ENCODE data around the gene DCDC2.
"Not testable (repeated sequence)": the region's sequence is repeated elsewhere in the genome, so short reads cannot be mapped to it uniquely, and the experiment has no call there.

The DCDC2 gene

GRCh38 chr6:24357336-24358218, at the start of gene DCDC2:
TSS of gene DCDC2 (minus strand) at chr6:24358059. CDS start at chr6:24357750, 309 bp downstream.
- no peak for DNase-seq (ENCODE audit: extremely low spot score)
- POLR2A ChIA-PET, result interaction anchor here (0.6 to 1.5 kb wide), 4 partner anchors 31 to 353 kb away, joined by 3 to 7 read pairs (median 3); no protein-coding TSS in a partner anchor
- no peak for TF ChIP-seq ARNT (IDR thresholded peaks at IDR 0.05)
- CTCF ChIA-PET, result interaction anchor here (0.6 to 1.9 kb wide), 3 partner anchors 11 to 74 kb away, joined by 3 to 5 read pairs (median 3); no protein-coding TSS in a partner anchor

- CTCF ChIA-PET, result no interaction called here
- no peak for TF ChIP-seq FOXK2 (IDR thresholded peaks at IDR 0.05)
- DNase-seq (ENCODE audit: extremely low spot score), result no peak
- POLR2A ChIA-PET, result no interaction called here
Measured at GRCh38 chr6:24405262-24405661, 47.4 kb upstream of the DCDC2 start.

GRCh38 chr6:24403501-24403824, 45.6 kb upstream of the DCDC2 start:
- ChIA-PET CTCF (interaction anchor here (0.6 kb wide), 1 partner anchor 10 kb away, joined by 3 read pairs; no protein-coding TSS in a partner anchor), POLR2A (interaction anchor here (1.0 to 1.2 kb wide), 2 partner anchors 92 to 120 kb away, joined by 3 read pairs; no protein-coding TSS in a partner anchor)
- TF ChIP-seq BHLHE40 (IDR thresholded peaks at IDR 0.05; ENCODE audit: borderline replicate concordance) (no peak), SUZ12 (IDR thresholded peaks at IDR 0.05) (no peak), SP1 (IDR thresholded peaks at IDR 0.05) (no peak), ELF4 (IDR thresholded peaks at IDR 0.05) (no peak), NFRKB (IDR thresholded peaks at IDR 0.05) (no peak), L3MBTL2 (conservative IDR thresholded peaks at IDR 0.05) (no peak), ARNT (IDR thresholded peaks at IDR 0.05) (no peak), FOXA1 (IDR thresholded peaks at IDR 0.05) (no peak), LEF1 (IDR thresholded peaks at IDR 0.05; ENCODE audit: borderline replicate concordance) (no peak), HDGF (IDR thresholded peaks at IDR 0.05; ENCODE audit: borderline replicate concordance) (no peak), ZNF384 (IDR thresholded peaks at IDR 0.05) (no peak), CTBP1 (IDR thresholded peaks at IDR 0.05; ENCODE audit: borderline replicate concordance) (no peak), TARDBP (IDR thresholded peaks at IDR 0.05) (no peak), FOXM1 (IDR thresholded peaks at IDR 0.05; ENCODE audit: borderline replicate concordance) (no peak), PKNOX1 (IDR thresholded peaks at IDR 0.05) (no peak), FOXK2 (IDR thresholded peaks at IDR 0.05) (no peak)
- DNase-seq (ENCODE audit: extremely low spot score), result no peak

GRCh38 chr6:24402697-24403500, 45.0 kb upstream of the DCDC2 start, which contains the start of gene MRS2:
TSS of gene MRS2 (plus strand) at chr6:24402936. CDS start at chr6:24403047, 111 bp downstream.
- CTCF ChIA-PET, result interaction anchor here (0.6 to 1.3 kb wide), 3 partner anchors 11 to 120 kb away, joined by 3 to 4 read pairs (median 3); no protein-coding TSS in a partner anchor
- POLR2A ChIA-PET, result interaction anchor here (1.0 to 1.2 kb wide), 2 partner anchors 93 to 120 kb away, joined by 3 read pairs; no protein-coding TSS in a partner anchor
- DNase-seq (ENCODE audit: extremely low spot score), result peak; percentile 80
- TF ChIP-seq FOXM1 (IDR thresholded peaks at IDR 0.05; ENCODE audit: borderline replicate concordance) (no peak), ARNT (IDR thresholded peaks at IDR 0.05) (no peak), L3MBTL2 (conservative IDR thresholded peaks at IDR 0.05) (0 out of 2 replicates have a peak, but pooled peaks have one; percentile 20)

DNA sequence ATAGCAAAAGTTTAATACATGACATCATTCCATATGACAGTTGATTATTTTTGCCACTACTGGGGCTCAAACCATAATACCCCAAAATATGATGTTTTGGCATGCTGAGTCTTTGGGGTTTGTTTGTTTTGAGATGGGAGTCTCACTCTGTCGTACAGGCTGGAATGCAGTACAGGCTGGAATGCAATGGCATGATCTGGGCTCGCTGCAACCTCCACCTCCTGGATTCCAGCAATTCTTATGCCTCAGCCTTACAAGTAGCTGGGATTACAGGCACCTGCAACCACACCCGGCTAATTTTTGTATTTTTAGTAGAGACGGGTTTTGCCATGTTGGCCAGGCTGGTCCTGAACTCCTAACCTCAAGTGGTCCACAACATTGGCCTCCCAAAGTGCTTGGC, 43.6 kb upstream of the DCDC2 start:
- ChIA-PET POLR2A (no interaction called here), CTCF (interaction anchor here (1.2 kb wide), 1 partner anchor 15 kb away, joined by 3 read pairs; no protein-coding TSS in a partner anchor)
- DNase-seq (ENCODE audit: extremely low spot score), result no peak
- no peak for TF ChIP-seq L3MBTL2 (conservative IDR thresholded peaks at IDR 0.05)
- no peak for TF ChIP-seq FOXM1 (IDR thresholded peaks at IDR 0.05; ENCODE audit: borderline replicate concordance)
- TF ChIP-seq LEF1 (IDR thresholded peaks at IDR 0.05; ENCODE audit: borderline replicate concordance), result no peak
- no peak for TF ChIP-seq ZNF384 (IDR thresholded peaks at IDR 0.05)
- no peak for TF ChIP-seq NFRKB (IDR thresholded peaks at IDR 0.05)
- no peak for TF ChIP-seq CTBP1 (IDR thresholded peaks at IDR 0.05; ENCODE audit: borderline replicate concordance)
- TF ChIP-seq BHLHE40 (IDR thresholded peaks at IDR 0.05; ENCODE audit: borderline replicate concordance), result no peak
- no peak for TF ChIP-seq PKNOX1 (IDR thresholded peaks at IDR 0.05)
- no peak for TF ChIP-seq ELF4 (IDR thresholded peaks at IDR 0.05)
- no peak for TF ChIP-seq SUZ12 (IDR thresholded peaks at IDR 0.05)
- TF ChIP-seq HDGF (IDR thresholded peaks at IDR 0.05; ENCODE audit: borderline replicate concordance), result no peak
- no peak for TF ChIP-seq ARNT (IDR thresholded peaks at IDR 0.05)
- TF ChIP-seq FOXA1 (IDR thresholded peaks at IDR 0.05), result no peak

DNA sequence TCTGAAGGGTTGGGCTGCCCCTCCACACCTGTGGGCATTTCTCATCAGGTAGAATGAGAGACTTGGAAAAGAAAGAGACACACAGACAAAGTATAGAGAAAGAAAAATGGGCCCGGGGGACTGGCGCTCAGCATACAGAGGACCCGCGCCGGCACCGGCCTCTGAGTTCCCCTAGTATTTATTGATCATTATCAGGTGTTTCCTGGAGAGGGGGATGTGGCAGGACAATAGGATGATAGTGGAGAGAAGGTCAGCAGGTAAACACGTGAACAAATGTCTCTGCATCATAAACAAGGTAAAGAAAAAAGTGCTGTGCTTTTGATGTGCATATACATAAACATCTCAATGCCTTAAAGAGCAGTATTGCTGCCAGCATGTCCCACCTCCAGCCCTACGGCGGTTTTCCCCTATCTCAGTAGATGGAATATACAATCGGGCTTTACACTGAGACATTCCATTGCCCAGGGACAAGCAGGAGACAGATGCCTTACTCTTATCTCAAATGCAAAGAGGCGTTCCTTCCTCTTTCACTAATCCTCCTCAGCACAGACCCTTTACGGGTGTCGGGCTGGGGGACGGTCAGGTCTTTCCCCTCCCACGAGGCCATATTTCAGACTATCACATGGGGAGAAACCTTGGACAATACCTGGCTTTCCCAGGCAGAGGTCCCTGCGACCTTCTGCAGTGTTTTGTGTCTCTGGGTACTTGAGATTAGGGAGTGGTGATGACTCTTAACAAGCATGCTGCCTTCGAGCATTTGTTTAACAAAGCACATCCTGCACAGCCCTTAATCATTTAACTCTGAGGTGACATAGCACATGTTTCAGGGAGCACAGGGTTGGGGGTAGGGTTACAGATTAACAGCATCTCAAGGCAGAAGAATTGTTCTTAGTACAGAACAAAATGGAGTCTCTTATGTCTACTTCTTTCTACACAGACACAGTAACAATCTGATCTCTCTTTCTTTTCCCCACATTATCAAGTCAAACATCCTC, 42.5 kb upstream of the DCDC2 start:
- CTCF ChIA-PET; DNase-seq (ENCODE audit: extremely low spot score); POLR2A ChIA-PET: not testable (repeated sequence)

All from HEK293T (cell line).